Effector memory CD4-positive, alpha-beta T cell (primary cell): Measurements from ENCODE around the gene SLC2A8.

ENCODE experiments used
- DNase-seq, 3 donors: peaks; one replicate each; pipeline ENCODE4 v3.0.0-alpha.2; 2020
- H3K27ac ChIP-seq: 2 replicates; pipeline ENCODE4 v1.7.0; 2013; ENCODE audit warnings: mild to moderate bottlenecking, low read length, moderate library complexity; ENCODE audit not compliant: insufficient read depth, poor library complexity, severe bottlenecking
- H3K27me3 ChIP-seq: replicated peaks from 2 replicates; pipeline ENCODE4 v1.7.0; 2013; ENCODE audit warnings: mild to moderate bottlenecking, low read length; ENCODE audit not compliant: insufficient read depth, control insufficient read depth, poor library complexity, severe bottlenecking
- H3K36me3 ChIP-seq: 2 replicates; pipeline ENCODE4 v1.7.0; 2013; ENCODE audit warnings: mild to moderate bottlenecking, low read length, moderate library complexity; ENCODE audit not compliant: control insufficient read depth, insufficient read depth
- H3K4me1 ChIP-seq: 2 replicates; pipeline ENCODE4 v1.7.0; 2013; ENCODE audit warnings: low read length, mild to moderate bottlenecking; ENCODE audit not compliant: control insufficient read depth, insufficient read depth, poor library complexity, severe bottlenecking
- H3K4me3 ChIP-seq: 2 replicates; pipeline ENCODE4 v1.7.0; 2013; ENCODE audit warnings: low read length, low read depth, mild to moderate bottlenecking; ENCODE audit not compliant: insufficient read depth, poor library complexity, severe bottlenecking
- H3K9me3 ChIP-seq: 2 replicates; pipeline ENCODE4 v1.7.0; 2013; ENCODE audit warnings: mild to moderate bottlenecking, low read length, moderate library complexity; ENCODE audit not compliant: control insufficient read depth

Gene SLC2A8

GRCh38 chr9:127455324-127455992 lies 58.5 kb downstream of the SLC2A8 start:
- Histone ChIP-seq H3K9me3 (no peaks in the 10 kb centered on the region), H3K27me3 (no peaks in the 10 kb centered on the region), H3K4me1 (peaks cover 7% of the 10 kb centered on the region), H3K27ac (no peak overlapping the region), H3K36me3 (peaks cover 18% of the 10 kb centered on the region), H3K4me3 (no peak overlapping the region)
- DNase-seq: no peak

DNA sequence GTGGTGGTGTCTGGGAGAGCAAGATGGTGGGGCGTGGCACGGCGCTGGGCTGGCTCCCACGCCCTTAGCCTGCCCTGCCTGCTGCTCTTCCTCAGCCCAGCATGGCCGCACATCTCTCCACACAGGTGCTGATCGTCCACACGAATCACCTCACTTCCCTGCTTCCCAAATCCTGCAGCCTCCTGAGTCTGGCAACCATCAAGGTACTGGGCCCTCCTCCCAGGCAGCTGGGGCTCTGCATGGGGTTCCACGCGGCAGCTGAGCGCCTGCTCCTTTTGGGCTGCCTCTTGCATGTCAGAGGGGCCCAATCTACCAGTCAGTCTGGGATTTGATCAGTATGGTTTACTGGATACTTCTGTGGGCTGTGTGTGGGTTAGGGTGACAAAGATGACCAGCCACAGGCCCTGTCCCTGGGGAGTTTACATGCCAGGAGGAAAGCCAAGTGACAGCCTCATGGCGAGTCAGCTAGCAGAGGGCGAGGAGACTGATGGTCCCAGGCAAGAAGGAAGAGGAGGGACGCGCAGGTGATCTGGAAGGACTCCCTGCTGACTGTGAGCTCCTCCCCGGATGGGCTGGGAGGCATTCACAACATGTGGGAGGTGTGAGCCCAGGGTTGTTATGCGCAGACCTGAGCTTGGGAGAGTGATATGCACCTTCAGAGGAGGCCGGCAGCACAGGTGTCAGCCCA lies 60.4 kb downstream of the SLC2A8 start:
- Histone ChIP-seq H3K36me3 (peaks cover 30% of the 10 kb centered on the region), H3K27me3 (no peaks in the 10 kb centered on the region), H3K27ac (no peak overlapping the region), H3K4me3 (no peak overlapping the region), H3K9me3 (no peaks in the 10 kb centered on the region), H3K4me1 (no peaks in the 10 kb centered on the region)
- no peak for DNase-seq
